Mammary epithelial cell (primary cell): ENCODE measurements around the gene ZNF891.

Experiments
- CTCF ChIP-seq, 2 donors: IDR thresholded peaks in 1 of 2; conservative IDR thresholded peaks in 1 of 2; 2 replicates each; pipeline ENCODE4 v1.5.1; 2011 to 2012; ENCODE audit warnings: inconsistent platforms in 2 of 2, low read length in 2 of 2, mild to moderate bottlenecking in 2 of 2, control low read depth in 1 of 2, low read depth in 1 of 2; ENCODE audit not compliant: insufficient read depth in 1 of 2; ENCODE audit errors: extremely low read depth in 1 of 2
- EZH2 ChIP-seq: IDR thresholded peaks from 2 replicates; pipeline ENCODE4 v1.6.1; 2012; ENCODE audit warnings: low read length, inconsistent platforms, borderline replicate concordance

GRCh38 chr12:133083345-133083744 is 46.7 kb downstream of the ZNF891 start:
- TF ChIP-seq CTCF (conservative IDR thresholded peaks at IDR 0.05 in 1 of 2, IDR thresholded peaks at IDR 0.05 in 1 of 2; ENCODE audit: extremely low read depth in 1 of 2, insufficient read depth in 1 of 2, low read depth in 1 of 2, low read length in 2 of 2) (no peak), EZH2 (no peak)
